Mesenchymal stem cell (in vitro differentiated cells and primary cell): ENCODE measurements around the gene KLHL29.

ENCODE experiments used
- DNase-seq: peaks from one replicate; pipeline ENCODE4 v3.0.0-alpha.2; 2013
- H2AFZ ChIP-seq: one replicate; pipeline ENCODE4 v1.6.1; 2013; ENCODE audit warnings: low read depth, mild to moderate bottlenecking, control low read depth, inconsistent platforms, low read length, moderate library complexity
- H2AK5ac ChIP-seq: 2 replicates; pipeline ENCODE4 v1.6.1; 2013; ENCODE audit warnings: low read length, moderate library complexity, mild to moderate bottlenecking, inconsistent platforms; ENCODE audit not compliant: severe bottlenecking
- H2BK120ac ChIP-seq: one replicate; pipeline ENCODE4 v1.6.1; 2013; ENCODE audit warnings: low read depth, mild to moderate bottlenecking, inconsistent platforms, low read length, moderate library complexity
- H2BK12ac ChIP-seq, 2 experiments: one replicate each; pipeline ENCODE4 v1.6.1; 2013; ENCODE audit warnings: inconsistent platforms in 2 of 2, low read length in 2 of 2, mild to moderate bottlenecking in 2 of 2, moderate library complexity in 2 of 2, control low read depth in 1 of 2
- H2BK15ac ChIP-seq: one replicate; pipeline ENCODE4 v1.6.1; 2013; ENCODE audit warnings: mild to moderate bottlenecking, low read depth, inconsistent platforms; ENCODE audit not compliant: poor library complexity, severe bottlenecking
- H2BK5ac ChIP-seq: 2 replicates; pipeline ENCODE4 v1.6.1; 2013; ENCODE audit warnings: low read depth, mild to moderate bottlenecking, low read length, control low read depth, inconsistent platforms; ENCODE audit not compliant: poor library complexity, severe bottlenecking
- H3K14ac ChIP-seq, 2 experiments: one replicate each; pipeline ENCODE4 v1.6.1; 2013; ENCODE audit warnings: inconsistent platforms in 2 of 2, low read length in 2 of 2, control low read depth in 1 of 2, mild to moderate bottlenecking in 1 of 2, moderate library complexity in 1 of 2
- H3K18ac ChIP-seq, 2 experiments: one replicate each; pipeline ENCODE4 v1.6.1; 2013; ENCODE audit warnings: inconsistent platforms in 2 of 2, low read length in 2 of 2, control low read depth in 1 of 2, low read depth in 1 of 2, mild to moderate bottlenecking in 1 of 2
- H3K23ac ChIP-seq, 2 experiments: one replicate each; pipeline ENCODE4 v1.6.1; 2013; ENCODE audit warnings: inconsistent platforms in 2 of 2, low read length in 2 of 2, mild to moderate bottlenecking in 2 of 2, moderate library complexity in 2 of 2, control low read depth in 1 of 2
- H3K27ac ChIP-seq: 2 replicates; pipeline ENCODE4 v1.5.1; 2013; ENCODE audit warnings: mild to moderate bottlenecking, moderate library complexity, low read length, control low read depth, inconsistent platforms; ENCODE audit not compliant: poor library complexity, severe bottlenecking
- H3K27me3 ChIP-seq, 2 experiments: 2 replicates each; pipeline versions ENCODE4 v1.6.1 to v1.7.0; 2013; ENCODE audit warnings: low read length in 2 of 2, mild to moderate bottlenecking in 2 of 2, moderate library complexity in 2 of 2, control low read depth in 1 of 2, inconsistent platforms in 1 of 2; ENCODE audit not compliant: control insufficient read depth in 1 of 2, insufficient read depth in 1 of 2
- H3K36me3 ChIP-seq, 2 experiments: 2 replicates each; pipeline versions ENCODE4 v1.6.1 to v1.7.0; 2013; ENCODE audit warnings: low read length in 2 of 2, control low read depth in 1 of 2, inconsistent platforms in 1 of 2, low read depth in 1 of 2, mild to moderate bottlenecking in 1 of 2; ENCODE audit not compliant: insufficient read depth in 2 of 2, control insufficient read depth in 1 of 2
- H3K4ac ChIP-seq, 2 experiments: one replicate each; pipeline ENCODE4 v1.6.1; 2013; ENCODE audit warnings: inconsistent platforms in 2 of 2, low read length in 2 of 2, mild to moderate bottlenecking in 2 of 2, moderate library complexity in 2 of 2, control low read depth in 1 of 2, low read depth in 1 of 2
- H3K4me1 ChIP-seq: 2 replicates; pipeline ENCODE4 v1.6.1; 2013; ENCODE audit warnings: low read depth, low read length, control low read depth; ENCODE audit not compliant: control insufficient read depth, insufficient read depth
- H3K4me2 ChIP-seq: 2 replicates; pipeline ENCODE4 v1.6.1; 2013; ENCODE audit warnings: low read length, mild to moderate bottlenecking, inconsistent platforms; ENCODE audit not compliant: poor library complexity, severe bottlenecking
- H3K4me3 ChIP-seq, 2 experiments: 2 replicates each; pipeline versions ENCODE4 v1.5.1 to v1.7.0; 2013; ENCODE audit warnings: low read length in 2 of 2, mild to moderate bottlenecking in 2 of 2, control low read depth in 1 of 2, low read depth in 1 of 2; ENCODE audit not compliant: insufficient read depth in 1 of 2
- H3K79me1 ChIP-seq: replicated peaks from 2 replicates; pipeline ENCODE4 v1.6.1; 2013; ENCODE audit warnings: mild to moderate bottlenecking, control low read depth, low read length, inconsistent platforms; ENCODE audit not compliant: poor library complexity, severe bottlenecking
- H3K9ac ChIP-seq: 2 replicates; pipeline ENCODE4 v1.7.0; 2013; ENCODE audit warnings: mild to moderate bottlenecking, low read length, moderate library complexity
- H3K9me3 ChIP-seq: 2 replicates; pipeline ENCODE4 v1.7.0; 2013; ENCODE audit warnings: mild to moderate bottlenecking, low read length; ENCODE audit not compliant: control insufficient read depth
- H4K8ac ChIP-seq: one replicate; pipeline ENCODE4 v1.6.1; 2013; ENCODE audit warnings: inconsistent platforms, mild to moderate bottlenecking, low read length, moderate library complexity
- H4K91ac ChIP-seq: one replicate; pipeline ENCODE4 v1.6.1; 2013; ENCODE audit warnings: mild to moderate bottlenecking, low read length, inconsistent platforms
- WGBS: methylation state at CpG from one replicate; pipeline ENCODE4 v1.1.7; 2013; ENCODE audit warnings: mixed read lengths; 5-methylcytosine and 5-hydroxymethylcytosine counted together

Gene KLHL29

DNA sequence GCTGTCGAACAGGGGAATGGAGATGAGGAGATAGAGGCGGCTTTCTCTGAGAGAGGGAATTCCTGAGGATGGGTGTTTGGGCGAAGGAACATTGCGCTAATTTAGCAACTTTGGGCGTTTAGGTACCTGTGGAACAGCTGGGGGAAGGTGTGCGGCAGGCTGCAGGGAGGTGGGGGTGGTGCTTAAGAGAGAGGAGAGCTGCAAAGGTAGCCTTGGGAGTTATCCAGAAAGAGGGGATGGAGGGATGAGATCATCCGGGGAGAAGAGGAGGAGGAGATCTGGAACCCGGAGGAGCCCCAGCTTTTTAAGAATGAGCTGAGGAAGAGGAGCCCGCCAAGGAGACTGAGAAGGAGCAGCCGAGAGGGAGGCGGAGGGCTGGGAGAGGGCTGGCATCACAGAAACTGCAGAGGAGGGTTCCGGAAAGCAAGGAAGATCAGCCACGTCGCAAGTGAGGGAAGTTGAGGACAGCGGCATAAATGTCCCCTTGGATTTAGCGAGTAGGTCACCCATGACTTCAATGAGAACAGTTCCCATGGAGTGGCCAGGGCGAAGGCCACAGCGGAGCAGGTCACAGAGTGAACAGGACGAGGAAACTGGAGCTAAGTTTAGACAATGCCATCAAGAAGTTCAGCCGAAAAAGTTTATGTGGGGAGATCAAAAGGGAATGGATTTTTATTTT, 174.7 kb downstream of the KLHL29 start:
- Histone ChIP-seq H3K14ac (no peak overlapping the region), H3K23ac (no peak overlapping the region), H4K8ac (no peak overlapping the region), H2AK5ac (no peak overlapping the region), H2AFZ (no peak overlapping the region), H3K4me1 (peaks cover 21% of the 10 kb centered on the region), H2BK120ac (no peak overlapping the region), H3K36me3 (peaks cover 9 to 13% of the 10 kb centered on the region in 2 experiments), H3K18ac (no peak overlapping the region), H2BK15ac (no peak overlapping the region), H3K4ac (no peak overlapping the region), H2BK5ac (no peak overlapping the region), H3K4me3 (no peak overlapping the region), H2BK12ac (no peak overlapping the region), H3K9me3 (no peaks in the 10 kb centered on the region), H3K27me3 (peaks cover 0 to 6% of the 10 kb centered on the region in 2 experiments), H3K9ac (no peak overlapping the region), H4K91ac (no peak overlapping the region), H3K79me1 (no peaks in the 10 kb centered on the region), H3K4me2 (no peak overlapping the region), H3K27ac (no peak overlapping the region)
- WGBS, result 91% methylated on average over 20 of the region's 20 CpGs
- DNase-seq, result no peak

DNA sequence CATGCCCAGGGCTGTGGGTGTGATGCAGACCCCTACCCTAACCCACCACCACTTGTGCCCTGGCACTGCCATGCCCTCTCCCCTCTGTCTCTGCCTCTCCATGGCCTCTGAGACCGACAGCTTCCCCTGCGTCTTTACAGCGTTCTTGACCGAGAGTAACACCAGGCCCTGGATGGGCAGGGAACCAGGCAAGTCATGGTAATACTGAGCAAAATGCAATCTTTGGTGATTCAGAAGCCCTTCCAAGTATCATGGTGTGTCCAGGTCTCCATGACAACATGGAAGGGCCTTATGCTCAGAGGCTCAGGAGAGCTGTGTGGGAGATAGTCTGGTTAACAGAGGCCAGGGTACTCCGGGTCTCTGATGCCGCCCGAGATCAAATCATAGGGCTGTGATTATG, 176.1 kb downstream of the KLHL29 start:
- H3K23ac ChIP-seq, result no peak overlapping the region
- H3K4me2 ChIP-seq, result no peak overlapping the region
- H2BK15ac ChIP-seq, result no peak overlapping the region
- no peak for DNase-seq
- peaks cover 22% of the 10 kb centered on the region for H3K4me1 ChIP-seq
- no peak overlapping the region for H3K18ac ChIP-seq
- H2AFZ ChIP-seq, result no peak overlapping the region
- H2AK5ac ChIP-seq, result no peak overlapping the region
- H3K36me3 ChIP-seq, result peaks cover 9 to 13% of the 10 kb centered on the region in 2 experiments
- no peak overlapping the region for H4K91ac ChIP-seq
- H2BK120ac ChIP-seq, result no peak overlapping the region
- WGBS, result 95% methylated on average over 7 of the region's 7 CpGs
- H3K9ac ChIP-seq, result peak overlapping the region; percentile 72
- H2BK5ac ChIP-seq, result no peak overlapping the region
- no peak overlapping the region for H4K8ac ChIP-seq
- no peak overlapping the region for H3K4me3 ChIP-seq
- no peaks in the 10 kb centered on the region for H3K9me3 ChIP-seq
- H3K14ac ChIP-seq, result peak overlapping the region in 1 of 2 experiments; percentile 26
- no peak overlapping the region for H3K27ac ChIP-seq
- no peak overlapping the region for H3K4ac ChIP-seq
- peaks cover 0 to 6% of the 10 kb centered on the region in 2 experiments for H3K27me3 ChIP-seq
- no peak overlapping the region for H2BK12ac ChIP-seq
- H3K79me1 ChIP-seq, result no peaks in the 10 kb centered on the region

DNA sequence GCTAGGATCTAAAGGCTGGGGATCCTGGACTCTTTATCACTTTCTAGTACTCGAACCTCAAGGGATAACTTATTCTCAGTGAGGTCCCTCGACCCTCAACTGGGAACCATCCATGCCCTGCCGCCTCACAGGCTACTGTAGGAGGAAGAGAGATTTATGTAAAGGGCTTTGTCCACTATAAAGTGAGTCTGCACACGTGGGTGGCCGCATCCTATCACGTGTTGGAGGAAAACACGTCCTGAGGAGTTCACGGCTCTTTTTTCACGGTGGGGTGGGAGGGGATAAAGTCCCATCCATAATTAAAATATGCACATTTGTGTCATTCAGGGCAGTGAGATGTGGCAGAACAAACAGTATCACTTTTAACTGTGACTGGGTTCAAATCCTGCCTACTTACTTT, 176.6 kb downstream of the KLHL29 start:
- peaks cover 9 to 13% of the 10 kb centered on the region in 2 experiments for H3K36me3 ChIP-seq
- H3K23ac ChIP-seq, result no peak overlapping the region
- H3K4ac ChIP-seq, result no peak overlapping the region
- H2AK5ac ChIP-seq, result no peak overlapping the region
- H2BK15ac ChIP-seq, result no peak overlapping the region
- no peak overlapping the region for H3K4me3 ChIP-seq
- no peak overlapping the region for H3K27ac ChIP-seq
- H3K9me3 ChIP-seq, result no peaks in the 10 kb centered on the region
- H3K9ac ChIP-seq, result peak overlapping the region; percentile 72
- H4K8ac ChIP-seq, result no peak overlapping the region
- no peak overlapping the region for H3K18ac ChIP-seq
- no peak for DNase-seq
- H3K79me1 ChIP-seq, result no peaks in the 10 kb centered on the region
- H3K4me1 ChIP-seq, result peaks cover 26% of the 10 kb centered on the region
- H4K91ac ChIP-seq, result no peak overlapping the region
- peaks cover 0 to 6% of the 10 kb centered on the region in 2 experiments for H3K27me3 ChIP-seq
- WGBS, result 96% methylated on average over 9 of the region's 9 CpGs
- no peak overlapping the region for H2BK12ac ChIP-seq
- no peak overlapping the region for H3K14ac ChIP-seq
- no peak overlapping the region for H3K4me2 ChIP-seq
- no peak overlapping the region for H2BK120ac ChIP-seq
- H2BK5ac ChIP-seq, result no peak overlapping the region
- no peak overlapping the region for H2AFZ ChIP-seq

GRCh38 chr2:23562143-23562542, 177.2 kb downstream of the KLHL29 start:
- Histone ChIP-seq H2BK12ac (no peak overlapping the region), H3K9ac (no peak overlapping the region), H2BK120ac (no peak overlapping the region), H3K4ac (no peak overlapping the region), H3K27me3 (peaks cover 0 to 6% of the 10 kb centered on the region in 2 experiments), H2BK15ac (no peak overlapping the region), H3K9me3 (no peaks in the 10 kb centered on the region), H3K4me2 (no peak overlapping the region), H4K8ac (no peak overlapping the region), H3K27ac (no peak overlapping the region), H2AFZ (no peak overlapping the region), H3K79me1 (no peaks in the 10 kb centered on the region), H3K4me1 (peaks cover 29% of the 10 kb centered on the region), H3K14ac (no peak overlapping the region), H2BK5ac (no peak overlapping the region), H3K23ac (no peak overlapping the region), H4K91ac (no peak overlapping the region), H3K18ac (no peak overlapping the region), H3K4me3 (no peak overlapping the region), H2AK5ac (no peak overlapping the region), H3K36me3 (peaks cover 9 to 13% of the 10 kb centered on the region in 2 experiments)
- WGBS, result 96% methylated on average over 30 of the region's 30 CpGs
- DNase-seq, result no peak
